T follicular helper cell (primary cell): ENCODE measurements around the gene SLC2A5.
"Not testable (repeated sequence)": the region's sequence is repeated elsewhere in the genome, so short reads cannot be mapped to it uniquely, and the experiment has no call there.

Source experiments
- DNase-seq: peaks from one replicate; pipeline ENCODE4 v3.0.0-alpha.2; 2020; ENCODE audit warnings: low read depth

The SLC2A5 gene

GRCh38 chr1:9037476-9038337 is 31.7 kb downstream of the SLC2A5 start:
- DNase-seq, result no peak

DNA sequence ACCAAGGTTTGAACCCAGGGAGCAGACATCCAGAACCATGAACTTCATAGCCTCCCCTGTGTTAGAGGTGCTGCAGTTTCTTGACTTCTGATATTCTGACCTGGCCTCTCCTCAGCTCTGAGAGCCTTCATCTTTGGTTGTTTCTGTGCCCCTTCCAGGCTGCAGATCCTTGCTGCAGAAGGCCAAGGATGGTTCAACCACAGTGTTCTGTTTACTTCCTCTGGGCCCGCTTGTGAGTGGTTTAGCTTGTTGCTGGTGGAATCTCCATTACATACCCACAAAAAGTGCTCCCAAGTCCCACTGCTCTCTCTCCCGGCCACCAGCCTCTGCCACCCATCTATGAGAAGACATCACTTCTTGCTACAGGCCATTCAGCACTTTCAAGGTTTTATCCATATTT is 34.2 kb downstream of the SLC2A5 start:
- no peak for DNase-seq

DNA sequence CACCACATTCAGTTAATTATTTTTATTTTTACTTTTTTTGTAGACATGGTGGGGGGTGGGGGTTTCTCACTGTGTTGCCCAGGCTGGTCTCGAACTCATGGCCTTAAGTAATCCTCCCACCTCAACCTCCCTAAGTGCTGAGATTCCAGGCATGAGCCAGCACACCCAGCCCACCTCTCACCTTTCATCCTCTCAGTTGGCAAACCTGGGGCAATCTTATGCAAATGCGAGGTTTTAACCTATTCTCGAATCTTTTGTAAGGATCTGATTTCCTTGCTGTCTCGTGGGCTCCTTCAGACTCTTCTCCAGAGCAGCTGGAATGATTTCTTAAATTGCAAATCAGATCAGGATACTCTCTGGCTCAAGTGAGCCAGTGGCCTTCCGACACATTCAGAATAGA is 36.1 kb downstream of the SLC2A5 start:
- DNase-seq, result no peak

DNA sequence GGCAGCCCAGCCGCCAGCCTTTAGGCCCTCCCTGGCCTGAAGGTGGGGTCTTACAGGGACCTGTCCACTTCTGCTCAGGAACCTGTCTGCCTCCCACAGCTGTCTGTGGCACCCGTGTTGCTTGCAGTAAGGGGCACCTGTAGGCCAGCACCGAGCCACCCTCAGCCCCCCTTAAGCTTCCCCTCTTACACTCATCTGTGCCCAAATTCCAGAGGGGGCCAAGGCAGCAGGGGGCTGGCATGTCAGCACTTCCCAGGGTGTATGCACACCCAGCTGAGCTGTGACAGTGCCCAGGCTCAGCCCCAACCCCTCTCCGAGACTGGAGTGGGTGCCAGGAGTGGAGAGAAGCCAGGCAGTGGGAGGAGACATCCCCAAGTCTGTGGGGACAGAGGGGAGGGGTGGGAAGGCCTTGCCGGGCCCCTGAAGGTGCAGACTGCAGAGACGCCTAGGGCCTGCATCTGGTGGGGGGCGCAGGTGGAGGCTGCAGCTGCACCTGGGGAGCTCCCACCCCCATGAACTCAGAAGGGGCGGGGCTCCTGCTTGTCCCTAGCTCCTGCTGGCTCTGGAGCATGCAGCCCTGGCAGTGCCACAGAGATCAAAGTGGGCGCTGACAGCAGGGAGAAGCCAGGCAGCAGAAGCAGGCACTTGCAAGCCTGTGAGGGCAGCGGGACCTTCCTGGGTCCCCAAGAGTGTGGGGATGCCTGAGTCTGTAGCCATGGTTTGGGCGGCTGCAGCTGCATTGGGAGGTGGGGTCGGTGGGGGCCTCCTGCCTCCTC is 37.8 kb downstream of the SLC2A5 start:
- no peak for DNase-seq

- DNase-seq, result not testable (repeated sequence)
These were observed 38.4 kb downstream of the SLC2A5 start for GRCh38 chr1:9031077-9031476.

DNA sequence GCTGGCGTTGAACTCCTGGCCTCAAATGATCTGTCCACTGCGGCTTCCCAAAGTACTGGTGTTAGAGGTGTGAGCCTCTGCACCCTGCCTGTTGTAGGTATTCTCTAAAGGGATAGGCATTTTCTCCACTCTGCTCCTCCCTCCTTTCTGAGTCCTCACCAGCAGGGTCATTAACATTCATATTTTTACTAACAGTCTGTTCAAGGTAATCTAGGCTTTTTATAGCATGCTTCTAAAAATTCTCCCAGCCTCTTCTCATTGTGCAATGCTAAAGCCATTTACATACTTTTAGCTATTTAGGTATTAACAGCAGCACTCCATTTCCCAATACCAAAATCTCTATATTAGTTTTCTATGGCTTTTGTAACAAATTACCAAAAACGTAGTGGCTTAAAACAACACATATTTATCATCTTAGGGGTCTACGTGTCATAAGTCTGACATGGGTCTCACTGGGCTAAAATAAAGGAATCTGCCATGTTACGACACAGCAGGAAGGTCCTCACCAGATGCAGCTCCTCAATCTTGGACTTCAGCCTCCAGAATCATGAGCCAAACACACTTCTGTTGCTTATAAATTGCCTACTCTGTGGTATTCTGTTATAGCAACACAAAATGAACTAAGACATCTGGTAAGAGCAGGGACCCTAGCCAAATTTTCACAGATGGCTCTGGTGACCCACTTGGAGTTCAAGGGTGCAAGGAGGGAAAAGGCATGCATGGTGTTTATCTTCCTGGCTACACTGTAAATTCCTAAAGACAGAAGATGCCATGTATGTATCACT is 40.3 kb downstream of the SLC2A5 start:
- DNase-seq, result no peak

GRCh38 chr1:9027307-9027706 is 42.1 kb downstream of the SLC2A5 start:
- no peak for DNase-seq

- DNase-seq, result no peak
These were observed 44.0 kb downstream of the SLC2A5 start for GRCh38 chr1:9025449-9025848.

- DNase-seq, result no peak
These were observed 44.6 kb downstream of the SLC2A5 start for GRCh38 chr1:9024837-9025236.

- no peak for DNase-seq
These were observed 46.7 kb downstream of the SLC2A5 start for GRCh38 chr1:9022773-9023172.

- DNase-seq, result not testable (repeated sequence)
These were observed 47.3 kb downstream of the SLC2A5 start for GRCh38 chr1:9022026-9022738.

GRCh38 chr1:9020305-9020704 is 49.1 kb downstream of the SLC2A5 start:
- no peak for DNase-seq

DNA sequence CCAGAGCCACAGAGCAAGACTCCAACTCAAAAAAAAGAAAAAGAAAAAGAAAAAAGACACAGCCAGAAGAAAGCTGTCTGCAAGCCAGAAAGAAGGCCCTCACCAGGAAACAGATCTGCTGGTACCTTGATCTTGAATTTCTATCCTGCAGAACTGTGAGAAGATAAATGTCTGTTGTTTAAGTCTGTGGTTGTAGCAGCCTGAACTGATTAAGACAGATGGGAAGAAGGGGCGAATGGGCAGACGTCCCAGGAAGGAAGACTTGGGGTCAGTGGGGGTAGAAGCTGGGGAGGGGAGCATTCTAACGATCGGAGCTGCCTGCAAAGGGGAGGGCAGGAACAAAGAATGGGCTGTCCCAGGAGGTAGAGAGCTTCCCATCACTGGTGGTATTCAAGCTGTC is 49.5 kb downstream of the SLC2A5 start:
- no peak for DNase-seq

GRCh38 chr1:9018333-9018732 is 51.1 kb downstream of the SLC2A5 start:
- DNase-seq, result no peak

- DNase-seq, result no peak
These were observed 53.0 kb downstream of the SLC2A5 start for GRCh38 chr1:9016455-9016854.

DNA sequence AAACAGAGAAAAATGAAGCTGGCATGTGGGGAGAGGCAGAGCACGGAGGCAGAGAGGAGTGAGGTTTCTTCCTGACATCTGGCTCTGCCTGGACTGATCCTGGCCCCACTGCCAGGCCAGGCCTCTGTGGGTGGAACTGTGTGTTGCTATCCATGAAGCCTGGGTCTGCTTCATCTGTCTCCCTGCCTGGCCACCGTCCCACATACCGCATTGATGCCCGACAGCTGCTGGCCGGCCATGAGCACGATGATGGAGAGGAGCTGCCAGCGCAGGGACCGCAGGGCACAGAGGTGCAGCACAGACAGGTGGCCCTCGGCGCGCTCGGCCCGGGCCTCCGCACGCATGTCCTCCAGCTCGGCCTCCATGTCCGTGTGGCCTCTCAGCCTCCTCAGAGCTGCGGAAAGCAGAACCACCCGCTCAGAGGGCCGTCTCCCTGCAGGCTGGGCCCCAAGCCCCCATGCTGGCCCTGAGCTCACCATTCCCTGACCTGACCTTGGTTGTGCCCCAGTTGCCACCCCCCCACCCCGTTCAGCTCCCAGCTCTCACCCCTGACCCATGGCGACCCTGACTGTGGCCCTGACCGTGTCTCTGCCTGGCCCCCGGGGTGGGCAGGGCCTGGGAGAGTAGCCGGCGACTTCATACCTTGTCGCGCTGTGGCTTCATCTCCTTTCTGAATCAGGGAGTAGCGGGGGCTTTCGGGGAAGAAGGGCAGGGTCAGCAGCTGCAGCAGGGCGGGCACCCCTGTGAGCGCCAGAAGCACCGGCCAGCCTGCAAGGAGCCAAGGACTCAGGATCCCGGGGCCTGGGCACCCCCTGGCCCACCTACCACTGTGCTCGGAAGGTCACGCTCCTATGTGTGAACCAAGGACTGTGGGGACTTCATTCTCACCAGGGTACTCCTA is 54.7 kb downstream of the SLC2A5 start:
- no peak for DNase-seq

DNA sequence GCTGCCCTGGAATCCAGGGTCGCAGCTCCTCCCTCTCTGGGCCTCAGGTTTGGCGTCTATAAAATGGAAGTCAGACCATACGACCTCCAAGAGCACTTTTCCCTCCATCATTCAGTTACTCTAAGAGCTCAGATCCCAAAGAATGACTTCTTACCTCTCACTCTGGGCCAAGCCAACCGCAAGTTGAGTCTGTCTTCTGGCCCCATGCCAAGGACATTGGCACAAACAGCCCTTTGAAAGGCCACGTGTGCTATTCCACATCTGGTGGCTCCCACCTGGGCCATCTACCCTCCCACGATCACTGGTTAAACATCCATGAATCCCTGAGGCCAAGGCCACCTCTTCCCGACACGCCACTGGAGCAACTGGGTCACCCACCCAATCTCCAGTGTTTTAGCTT is 55.6 kb downstream of the SLC2A5 start:
- DNase-seq, result no peak

- no peak for DNase-seq
These were observed 58.6 kb downstream of the SLC2A5 start for GRCh38 chr1:9010781-9011323.

- no peak for DNase-seq
These were observed 59.7 kb downstream of the SLC2A5 start for GRCh38 chr1:9009438-9010370.
